Dendritic cell treated with granulocyte-macrophage colony-stimulating factor and Interleukin-4, amounts not matched to agents 40 ng/mL and 50 ng/mL, for 4 days (primary cell): ENCODE results near the gene SRPRB.

Experiments
- H3K27ac Mint-ChIP-seq: one replicate; pipeline ENCODE4 v1.8.0; 2022; ENCODE audit warnings: mild to moderate bottlenecking, mixed read lengths
- H3K27me3 Mint-ChIP-seq: one replicate; pipeline ENCODE4 v1.8.0; 2022; ENCODE audit warnings: mild to moderate bottlenecking, mixed read lengths
- H3K36me3 Mint-ChIP-seq: one replicate; pipeline ENCODE4 v1.8.0; 2022; ENCODE audit warnings: low read depth, mixed read lengths
- H3K4me1 Mint-ChIP-seq: one replicate; pipeline ENCODE4 v1.8.0; 2022; ENCODE audit warnings: low read depth, mixed read lengths
- H3K4me3 Mint-ChIP-seq: one replicate; pipeline ENCODE4 v1.8.0; 2022; ENCODE audit warnings: mild to moderate bottlenecking, moderate library complexity, mixed read lengths
- H3K9me3 Mint-ChIP-seq: one replicate; pipeline ENCODE4 v1.8.0; 2022; ENCODE audit warnings: mixed read lengths
- intact Hi-C: fragments of 100-400 bp; cut with micrococcal nuclease; formaldehyde crosslinking; loops from one replicate; pipeline ENCODE4 v1.15.0; 2022

Gene SRPRB

DNA sequence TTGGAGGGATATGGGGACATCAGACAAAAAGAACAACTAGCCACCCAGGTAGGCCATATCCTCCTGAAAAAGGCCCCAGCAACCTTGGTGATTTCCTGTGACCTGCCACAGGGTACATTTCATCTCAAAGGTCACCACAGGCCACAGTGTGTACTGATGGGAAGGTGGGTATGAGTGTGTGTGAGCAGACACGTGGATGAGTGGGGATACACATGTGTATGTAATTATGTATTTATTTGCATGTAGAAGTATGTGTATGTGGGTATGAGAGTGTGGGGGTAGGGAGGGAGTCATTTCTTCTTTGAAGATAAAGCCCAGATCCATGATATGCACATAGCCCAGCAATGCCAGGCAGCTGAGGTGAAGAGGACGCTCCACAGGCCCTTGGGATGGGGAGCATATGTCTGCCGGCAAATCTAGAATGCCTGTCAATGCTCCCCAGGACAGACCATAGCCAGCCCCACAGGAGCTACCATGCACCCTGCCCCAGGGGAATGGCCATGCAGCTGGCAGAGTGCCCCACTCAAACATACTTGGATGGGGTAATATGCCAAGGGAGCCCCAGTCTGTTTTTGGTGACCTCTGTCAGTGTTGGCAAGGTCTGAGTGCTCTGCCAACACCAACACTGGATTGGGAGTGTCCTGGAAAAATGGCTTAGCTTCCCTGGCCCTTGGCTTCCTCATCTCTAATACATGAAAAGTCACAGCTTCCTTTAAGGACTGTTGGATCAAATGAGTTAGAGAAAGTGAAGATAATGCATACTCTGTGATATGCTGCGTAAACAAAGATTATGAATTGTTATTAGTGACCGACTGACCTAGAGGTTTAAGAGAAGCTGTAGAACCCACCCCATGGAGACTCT is 47.7 kb downstream of the SRPRB start:
- no peaks in the 10 kb centered on the region for H3K36me3 Mint-ChIP-seq
- H3K27me3 Mint-ChIP-seq, result no peaks in the 10 kb centered on the region
- intact Hi-C loops, result no loop called here
- no peaks in the 10 kb centered on the region for H3K9me3 Mint-ChIP-seq
- no peak overlapping the region for H3K4me3 Mint-ChIP-seq
- no peak overlapping the region for H3K27ac Mint-ChIP-seq
- H3K4me1 Mint-ChIP-seq, result peaks cover 9% of the 10 kb centered on the region

DNA sequence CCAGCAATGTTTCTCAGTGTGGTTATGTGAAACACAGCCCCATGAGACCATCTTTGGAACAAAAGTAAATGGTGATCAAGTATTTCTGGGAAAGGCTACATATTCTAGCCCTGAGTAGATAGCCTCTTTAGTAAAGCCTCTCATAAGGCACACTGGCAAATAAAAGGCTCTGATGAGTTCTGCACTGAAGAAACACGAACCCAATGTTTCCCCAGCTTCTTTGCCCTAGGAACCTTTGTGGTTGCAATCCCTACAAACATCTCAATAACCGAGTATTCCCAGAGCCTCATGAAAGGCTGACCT is 48.3 kb downstream of the SRPRB start:
- intact Hi-C loops, result no loop called here
- Mint-ChIP-seq H3K27ac (no peak overlapping the region), H3K4me1 (peaks cover 9% of the 10 kb centered on the region), H3K9me3 (no peaks in the 10 kb centered on the region), H3K27me3 (no peaks in the 10 kb centered on the region), H3K36me3 (no peaks in the 10 kb centered on the region), H3K4me3 (no peak overlapping the region)

DNA sequence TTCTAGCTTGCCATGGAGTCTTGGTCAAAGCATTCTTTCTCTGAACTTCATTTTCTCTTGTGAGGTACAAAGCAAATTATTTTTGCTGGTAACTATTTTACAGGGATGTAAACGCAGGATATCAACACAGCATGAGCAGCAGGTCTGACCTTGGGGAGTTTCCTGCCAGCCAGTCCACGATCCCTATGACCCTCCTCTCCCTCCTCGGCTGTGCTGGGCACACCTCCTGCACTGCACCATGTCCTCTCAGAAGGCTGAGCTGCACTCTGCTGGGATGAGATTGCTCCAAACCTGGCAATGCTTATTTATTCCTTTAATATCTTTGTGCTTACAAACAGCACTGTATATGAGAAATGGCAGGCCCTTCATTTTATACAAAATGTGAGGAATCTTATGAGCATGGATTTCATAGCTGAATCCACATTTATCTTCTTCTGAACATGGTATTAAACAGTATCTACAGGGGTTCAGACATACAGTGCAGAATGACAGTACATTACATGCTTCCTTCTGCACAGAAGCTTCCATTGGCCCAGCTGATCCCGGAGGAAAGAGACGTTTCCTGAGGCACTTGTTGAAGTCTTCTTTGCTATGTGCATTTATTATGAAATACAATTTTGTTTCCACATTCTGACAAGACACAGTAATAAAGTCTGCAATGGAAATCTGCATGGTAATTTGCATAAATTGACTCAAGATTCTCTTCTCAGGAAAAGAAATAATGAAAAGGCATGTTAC is 48.8 kb downstream of the SRPRB start:
- Mint-ChIP-seq H3K4me3 (no peak overlapping the region), H3K4me1 (peaks cover 9% of the 10 kb centered on the region), H3K27ac (no peak overlapping the region), H3K9me3 (no peaks in the 10 kb centered on the region), H3K36me3 (no peaks in the 10 kb centered on the region), H3K27me3 (no peaks in the 10 kb centered on the region)
- intact Hi-C loops, result no loop called here

DNA sequence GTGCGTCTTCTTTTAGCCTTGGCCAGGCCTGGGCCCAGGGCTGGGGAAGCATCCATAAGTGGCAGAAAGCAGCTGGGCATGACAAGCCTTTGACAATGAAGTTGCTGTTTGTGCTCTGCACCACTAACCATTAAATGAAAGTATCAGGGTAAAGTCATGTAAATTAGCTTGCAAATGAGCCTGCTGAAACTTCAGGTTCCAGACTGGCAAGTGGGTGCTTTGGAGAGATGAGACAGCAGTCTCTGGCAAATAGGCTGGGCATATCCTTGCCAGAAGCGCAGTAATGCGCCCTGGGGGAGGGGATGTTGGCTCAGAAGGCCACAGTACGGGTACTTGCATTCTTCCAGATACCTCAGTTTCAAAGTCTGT is 49.4 kb downstream of the SRPRB start:
- Mint-ChIP-seq H3K4me1 (peaks cover 9% of the 10 kb centered on the region), H3K9me3 (no peaks in the 10 kb centered on the region), H3K4me3 (no peak overlapping the region), H3K27ac (no peak overlapping the region), H3K36me3 (no peaks in the 10 kb centered on the region), H3K27me3 (no peaks in the 10 kb centered on the region)
- intact Hi-C loops, result no loop called here

DNA sequence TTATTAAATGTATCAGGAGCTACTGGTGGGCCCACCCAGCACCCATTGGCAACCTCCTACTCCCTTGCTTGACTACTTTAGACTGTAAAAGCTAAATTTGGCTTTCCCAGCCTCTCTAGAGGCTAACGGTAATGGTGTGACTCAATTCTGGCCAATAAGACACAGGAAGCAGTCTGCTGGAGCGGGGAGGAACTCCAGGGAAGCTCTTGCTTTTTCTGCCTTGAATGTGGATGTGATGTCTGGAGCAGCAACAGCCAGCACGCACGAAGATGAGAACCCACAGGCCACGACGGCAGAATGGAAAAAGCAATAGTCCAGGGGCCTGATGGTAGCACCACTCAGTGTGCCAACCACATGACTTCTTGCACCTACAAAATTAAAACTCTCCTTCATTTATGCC is 50.2 kb downstream of the SRPRB start:
- no peaks in the 10 kb centered on the region for H3K9me3 Mint-ChIP-seq
- no peaks in the 10 kb centered on the region for H3K36me3 Mint-ChIP-seq
- no peak overlapping the region for H3K4me3 Mint-ChIP-seq
- intact Hi-C loops, result no loop called here
- no peak overlapping the region for H3K27ac Mint-ChIP-seq
- H3K4me1 Mint-ChIP-seq, result peaks cover 9% of the 10 kb centered on the region
- H3K27me3 Mint-ChIP-seq, result no peaks in the 10 kb centered on the region

DNA sequence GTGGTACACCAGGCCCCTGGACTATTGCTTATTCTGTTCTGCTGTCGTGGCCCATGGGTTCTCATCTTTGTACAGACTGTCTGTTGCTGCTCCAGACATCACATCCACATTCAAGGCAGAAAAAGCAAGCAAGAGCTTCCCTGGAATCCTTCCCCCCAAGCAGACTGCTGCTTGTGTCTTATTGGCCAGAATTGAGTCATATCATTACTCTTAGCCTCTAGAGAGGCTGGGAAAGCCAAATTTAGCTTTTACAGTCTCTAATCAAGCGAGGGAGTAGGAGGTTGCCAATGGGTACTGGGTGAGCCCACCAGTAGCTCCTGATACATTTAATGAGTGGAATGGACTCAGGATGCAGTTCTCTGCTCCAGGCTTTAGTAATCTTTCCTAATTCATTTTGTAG is 50.7 kb downstream of the SRPRB start:
- no peaks in the 10 kb centered on the region for H3K9me3 Mint-ChIP-seq
- no peak overlapping the region for H3K27ac Mint-ChIP-seq
- no peak overlapping the region for H3K4me3 Mint-ChIP-seq
- peaks cover 9% of the 10 kb centered on the region for H3K4me1 Mint-ChIP-seq
- intact Hi-C loops, result no loop called here
- H3K27me3 Mint-ChIP-seq, result no peaks in the 10 kb centered on the region
- H3K36me3 Mint-ChIP-seq, result no peaks in the 10 kb centered on the region

DNA sequence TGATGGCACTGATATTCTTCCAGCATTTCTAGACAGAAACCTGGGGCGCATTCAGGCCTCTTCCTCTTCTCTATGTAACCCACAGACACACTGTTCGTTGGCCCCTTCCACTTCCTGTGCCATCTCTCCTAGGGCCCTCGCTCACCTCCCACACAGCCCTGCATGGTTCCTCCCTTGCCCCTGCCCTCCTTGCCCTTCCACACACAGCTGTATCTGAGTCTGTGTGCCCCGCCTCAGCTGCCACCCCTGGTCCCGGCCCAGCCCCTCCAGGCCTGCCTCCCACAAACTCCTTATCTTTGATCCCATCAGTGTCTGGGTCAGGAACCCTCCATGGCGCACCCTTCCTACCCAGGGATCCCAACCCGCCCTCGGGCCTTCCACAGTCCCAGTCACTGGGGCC is 52.2 kb downstream of the SRPRB start:
- Mint-ChIP-seq H3K4me1 (peaks cover 9% of the 10 kb centered on the region), H3K9me3 (no peaks in the 10 kb centered on the region), H3K36me3 (no peaks in the 10 kb centered on the region), H3K27me3 (no peaks in the 10 kb centered on the region), H3K4me3 (no peak overlapping the region), H3K27ac (no peak overlapping the region)
- intact Hi-C loops, result no loop called here

DNA sequence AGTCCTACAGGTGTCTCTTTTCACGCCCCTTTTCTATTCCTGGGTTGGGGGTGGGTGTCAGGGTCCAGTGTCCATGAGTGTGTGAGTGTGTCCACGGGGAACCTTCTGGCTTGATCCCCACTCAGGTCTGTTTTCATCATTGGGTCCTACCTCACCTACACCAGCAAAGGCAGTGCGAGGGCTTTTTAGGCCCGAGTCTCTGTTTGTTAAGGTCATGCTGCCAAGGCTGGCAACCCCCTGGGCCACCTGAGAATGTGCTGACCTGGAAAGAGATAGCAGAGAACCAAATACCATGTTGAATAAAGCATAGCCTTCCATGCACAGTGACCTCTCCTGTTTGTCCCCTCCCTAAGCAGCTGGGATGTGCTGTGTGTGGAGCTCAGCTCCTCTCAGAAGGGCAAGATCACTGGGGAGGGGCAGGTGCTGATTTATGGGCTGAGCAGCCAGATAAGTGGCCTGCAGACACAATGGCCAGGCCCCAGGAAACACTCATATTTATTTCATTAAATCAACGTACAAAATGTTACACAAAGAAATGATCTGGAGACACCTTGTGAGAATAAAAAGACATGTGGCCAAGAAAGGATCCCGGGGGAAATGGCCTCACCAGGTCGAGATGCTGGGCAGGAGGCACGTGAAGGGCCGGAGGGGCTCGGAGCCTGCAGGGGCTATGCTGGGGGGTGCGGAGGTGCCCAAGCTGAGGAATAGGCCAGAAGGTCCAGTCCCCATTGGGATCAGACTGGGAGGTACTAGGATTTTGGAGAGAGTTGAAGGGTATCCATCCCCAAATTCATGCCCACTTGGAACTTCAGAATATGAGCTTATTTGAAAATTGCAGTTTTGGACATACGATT is 54.0 kb downstream of the SRPRB start:
- H3K4me3 Mint-ChIP-seq, result no peak overlapping the region

DNA sequence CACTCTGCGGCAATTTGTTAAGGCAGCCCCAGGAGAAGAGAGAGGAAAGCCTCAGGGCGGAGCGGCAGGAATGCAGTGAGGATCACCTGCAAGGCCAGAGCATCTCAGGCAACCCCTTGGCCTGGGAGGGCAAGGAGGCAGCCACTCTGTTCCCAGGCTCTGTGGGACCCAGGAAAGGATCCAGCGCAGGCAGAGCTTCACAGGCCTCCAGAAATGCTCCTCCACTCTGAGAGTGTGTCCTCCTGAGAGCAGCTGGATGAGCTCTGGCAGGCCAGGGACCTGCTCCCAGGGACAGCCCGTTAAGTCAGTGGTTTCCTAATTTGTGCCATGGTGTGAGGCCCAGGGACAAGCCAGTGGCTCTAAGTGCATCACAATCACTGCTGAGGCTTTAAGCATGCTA is 54.9 kb downstream of the SRPRB start:
- Mint-ChIP-seq H3K4me3 (no peak overlapping the region), H3K36me3 (no peaks in the 10 kb centered on the region), H3K9me3 (no peaks in the 10 kb centered on the region), H3K4me1 (peaks cover 9% of the 10 kb centered on the region), H3K27ac (no peak overlapping the region), H3K27me3 (no peaks in the 10 kb centered on the region)
- intact Hi-C loops, result no loop called here

More for the DNA sequence above, 54.0 kb downstream of the SRPRB start:
- Mint-ChIP-seq H3K36me3 (no peaks in the 10 kb centered on the region), H3K27me3 (no peaks in the 10 kb centered on the region), H3K9me3 (no peaks in the 10 kb centered on the region), H3K27ac (no peak overlapping the region), H3K4me1 (peaks cover 9% of the 10 kb centered on the region)
- intact Hi-C loops, result no loop called here

DNA sequence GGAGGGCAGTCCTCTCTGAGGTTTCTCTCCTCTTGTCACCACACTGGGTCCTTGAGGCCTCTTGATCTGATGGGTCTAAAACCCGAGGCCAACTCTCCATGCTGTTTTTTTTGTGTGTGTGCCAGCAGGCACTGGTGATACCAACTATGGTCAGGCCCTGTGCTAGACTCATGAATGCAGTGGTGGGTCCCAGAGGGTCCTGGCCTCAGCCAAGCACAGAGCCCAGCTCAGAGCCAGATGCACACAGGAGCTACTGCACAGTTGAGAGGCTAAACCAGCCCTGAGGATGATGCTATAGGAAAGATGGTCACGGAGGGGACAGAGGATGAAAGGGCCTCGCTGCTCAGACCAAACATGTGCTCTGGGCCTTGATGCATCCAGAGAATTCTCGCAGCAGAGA is 56.5 kb downstream of the SRPRB start:
- H3K36me3 Mint-ChIP-seq, result no peaks in the 10 kb centered on the region
- intact Hi-C loops, result no loop called here

DNA sequence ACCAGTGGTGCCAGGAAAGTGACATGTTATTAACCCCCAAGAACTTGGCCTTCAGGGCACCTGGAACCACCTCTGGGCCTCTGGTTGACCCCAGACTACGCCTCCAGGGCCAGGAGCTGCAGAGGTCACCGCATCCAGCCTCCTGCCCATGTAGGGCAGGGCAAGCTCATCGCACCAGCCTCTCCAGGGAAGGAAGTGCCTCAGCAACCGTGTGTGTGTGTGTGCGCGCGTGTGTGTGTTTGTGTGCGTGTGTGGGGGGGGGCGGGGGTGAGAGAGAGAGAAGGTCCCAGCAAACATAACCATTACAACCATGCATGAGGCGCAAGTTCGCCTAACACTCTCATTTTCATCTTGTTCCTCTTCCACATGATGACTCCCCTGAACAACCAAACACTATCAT is 58.3 kb downstream of the SRPRB start:
- H3K36me3 Mint-ChIP-seq, result no peaks in the 10 kb centered on the region
- no peaks in the 10 kb centered on the region for H3K4me1 Mint-ChIP-seq
- no peaks in the 10 kb centered on the region for H3K9me3 Mint-ChIP-seq
- no peak overlapping the region for H3K27ac Mint-ChIP-seq
- intact Hi-C loops, result no loop called here
- no peak overlapping the region for H3K4me3 Mint-ChIP-seq
- no peaks in the 10 kb centered on the region for H3K27me3 Mint-ChIP-seq

More for the DNA sequence above, 56.5 kb downstream of the SRPRB start:
- Mint-ChIP-seq H3K4me3 (no peak overlapping the region), H3K4me1 (peaks cover 9% of the 10 kb centered on the region), H3K27ac (no peak overlapping the region), H3K27me3 (no peaks in the 10 kb centered on the region), H3K9me3 (no peaks in the 10 kb centered on the region)

DNA sequence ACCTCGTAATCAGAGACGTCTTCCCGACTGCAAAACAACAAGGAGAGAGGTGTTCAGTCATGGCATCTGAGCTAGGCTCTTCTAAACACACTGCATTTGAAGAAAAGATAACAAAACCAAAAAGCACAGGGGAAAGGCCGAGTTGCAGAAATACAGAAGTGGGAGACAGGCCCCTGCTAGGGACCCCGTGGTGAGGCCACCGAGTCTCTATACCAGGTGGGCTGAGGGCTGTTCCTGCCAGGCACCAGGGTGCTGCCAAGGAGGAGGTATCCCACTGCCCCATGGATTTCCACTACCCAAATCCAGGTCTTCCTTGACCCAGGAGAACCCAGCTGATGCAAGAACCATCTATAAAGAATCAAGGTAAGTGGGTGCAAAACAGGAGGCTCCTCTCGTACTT is 59.0 kb downstream of the SRPRB start:
- Mint-ChIP-seq H3K4me3 (no peak overlapping the region), H3K36me3 (no peaks in the 10 kb centered on the region), H3K4me1 (no peaks in the 10 kb centered on the region), H3K27me3 (no peaks in the 10 kb centered on the region), H3K9me3 (no peaks in the 10 kb centered on the region), H3K27ac (no peak overlapping the region)
- intact Hi-C loops, result no loop called here

DNA sequence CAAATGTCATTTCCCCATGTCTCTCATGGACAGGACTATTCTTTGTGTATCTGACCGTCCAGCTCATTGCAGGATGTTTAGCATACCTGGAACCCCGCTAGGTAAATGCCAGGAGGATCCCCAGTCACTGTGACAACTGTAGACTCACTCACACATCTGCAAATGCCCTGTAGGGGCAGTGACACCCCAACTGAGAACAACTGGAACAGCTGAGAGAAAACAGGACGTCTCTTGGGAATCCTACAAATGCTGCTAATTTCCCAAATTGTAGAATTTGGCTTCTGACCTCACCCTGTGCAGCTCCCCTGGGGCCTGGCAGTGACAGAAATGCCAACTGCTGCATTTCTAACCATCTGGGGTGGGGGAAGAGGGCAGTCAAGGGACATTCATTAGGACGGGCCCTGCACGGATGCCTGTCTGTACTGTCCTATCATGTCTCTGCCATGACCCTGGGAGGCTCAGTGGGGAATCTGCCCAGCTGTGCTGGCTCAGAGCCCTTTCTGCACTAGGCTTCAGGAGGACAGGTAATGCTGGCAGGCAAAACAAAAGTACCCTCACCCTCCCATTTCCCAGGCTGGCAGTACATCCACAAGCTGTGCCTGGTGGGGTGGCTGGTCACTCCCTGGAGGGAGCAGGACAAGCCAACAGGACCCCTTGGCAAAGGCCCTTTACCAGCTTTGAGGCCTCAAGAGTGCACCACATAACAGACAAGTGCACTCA is 59.7 kb downstream of the SRPRB start:
- Mint-ChIP-seq H3K4me3 (no peak overlapping the region), H3K4me1 (no peaks in the 10 kb centered on the region), H3K27ac (no peak overlapping the region), H3K36me3 (no peaks in the 10 kb centered on the region), H3K9me3 (no peaks in the 10 kb centered on the region), H3K27me3 (no peaks in the 10 kb centered on the region)
- intact Hi-C loops, result no loop called here

DNA sequence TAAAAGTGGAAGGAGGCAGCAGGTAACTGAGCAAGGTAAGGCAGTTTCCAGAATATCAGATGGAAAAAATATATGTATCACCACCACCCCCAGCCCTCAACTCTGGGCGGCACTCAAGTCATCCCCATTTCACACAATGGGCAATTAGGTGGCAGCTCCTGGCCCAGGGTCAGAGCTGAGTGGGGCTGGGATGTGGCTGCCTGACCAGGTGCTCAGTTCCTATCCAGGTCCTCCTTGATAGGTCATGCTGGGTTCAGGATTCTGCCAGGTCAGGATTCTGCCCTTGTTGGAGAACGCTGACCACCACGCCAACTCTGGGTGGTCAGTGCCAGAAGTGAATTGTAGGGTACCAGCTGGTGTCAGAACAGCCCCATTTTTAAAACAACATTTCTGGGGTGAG is 60.5 kb downstream of the SRPRB start:
- no peaks in the 10 kb centered on the region for H3K4me1 Mint-ChIP-seq
- no peaks in the 10 kb centered on the region for H3K27me3 Mint-ChIP-seq
- no peaks in the 10 kb centered on the region for H3K9me3 Mint-ChIP-seq
- H3K4me3 Mint-ChIP-seq, result no peak overlapping the region
- no peak overlapping the region for H3K27ac Mint-ChIP-seq
- H3K36me3 Mint-ChIP-seq, result no peaks in the 10 kb centered on the region
- intact Hi-C loops, result no loop called here
